Nephron (organoid): ENCODE measurements around the gene TUBB2A.

Experiments
- H3K27ac Mint-ChIP-seq, 3 experiments: 2 replicates each; pipeline ENCODE4 v1.8.0; 2020; ENCODE audit warnings: mixed read lengths in 3 of 3, mild to moderate bottlenecking in 2 of 3, moderate library complexity in 1 of 3
- H3K27me3 Mint-ChIP-seq: 2 replicates; pipeline ENCODE4 v1.8.0; 2021; ENCODE audit warnings: low read depth, mild to moderate bottlenecking, moderate library complexity, mixed read lengths
- H3K36me3 Mint-ChIP-seq: 2 replicates; pipeline ENCODE4 v1.8.0; 2020; ENCODE audit warnings: low read depth, mixed read lengths
- H3K4me1 Mint-ChIP-seq: 2 replicates; pipeline ENCODE4 v1.8.0; 2020; ENCODE audit warnings: mixed read lengths
- H3K4me3 Mint-ChIP-seq, 3 experiments: 2 replicates each; pipeline ENCODE4 v1.8.0; 2020; ENCODE audit warnings: mild to moderate bottlenecking in 3 of 3, mixed read lengths in 3 of 3, moderate library complexity in 2 of 3
- H3K9me3 Mint-ChIP-seq: 2 replicates; pipeline ENCODE4 v1.8.0; 2020; ENCODE audit warnings: mixed read lengths
- TF ChIP-seq, protein P1 (sequence below), 3 experiments: fragments of 200-600 bp; sonication (generic); IDR thresholded peaks; one replicate each; pipeline ENCODE4 v1.5.0; 2021; ENCODE audit warnings: antibody characterized with exemption in 3 of 3; ENCODE audit not compliant: unreplicated experiment in 3 of 3

The TUBB2A gene

GRCh38 chr6:3152689-3153088, 4.7 kb downstream of the TUBB2A start:
- Mint-ChIP-seq H3K27me3 (no peaks in the 10 kb centered on the region), H3K9me3 (no peaks in the 10 kb centered on the region), H3K4me1 (peaks cover 47% of the 10 kb centered on the region), H3K27ac (peak overlapping the region in 1 of 3 experiments; percentile 63), H3K36me3 (peaks cover 63% of the 10 kb centered on the region), H3K4me3 (peak overlapping the region in 1 of 3 experiments; percentile 14)
- TF ChIP-seq, protein P1, sequence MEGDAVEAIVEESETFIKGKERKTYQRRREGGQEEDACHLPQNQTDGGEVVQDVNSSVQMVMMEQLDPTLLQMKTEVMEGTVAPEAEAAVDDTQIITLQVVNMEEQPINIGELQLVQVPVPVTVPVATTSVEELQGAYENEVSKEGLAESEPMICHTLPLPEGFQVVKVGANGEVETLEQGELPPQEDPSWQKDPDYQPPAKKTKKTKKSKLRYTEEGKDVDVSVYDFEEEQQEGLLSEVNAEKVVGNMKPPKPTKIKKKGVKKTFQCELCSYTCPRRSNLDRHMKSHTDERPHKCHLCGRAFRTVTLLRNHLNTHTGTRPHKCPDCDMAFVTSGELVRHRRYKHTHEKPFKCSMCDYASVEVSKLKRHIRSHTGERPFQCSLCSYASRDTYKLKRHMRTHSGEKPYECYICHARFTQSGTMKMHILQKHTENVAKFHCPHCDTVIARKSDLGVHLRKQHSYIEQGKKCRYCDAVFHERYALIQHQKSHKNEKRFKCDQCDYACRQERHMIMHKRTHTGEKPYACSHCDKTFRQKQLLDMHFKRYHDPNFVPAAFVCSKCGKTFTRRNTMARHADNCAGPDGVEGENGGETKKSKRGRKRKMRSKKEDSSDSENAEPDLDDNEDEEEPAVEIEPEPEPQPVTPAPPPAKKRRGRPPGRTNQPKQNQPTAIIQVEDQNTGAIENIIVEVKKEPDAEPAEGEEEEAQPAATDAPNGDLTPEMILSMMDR (IDR thresholded peaks at IDR 0.05; ENCODE audit: unreplicated experiment in 3 of 3): no peak

GRCh38 chr6:3151691-3152090, 5.7 kb downstream of the TUBB2A start:
- H3K4me3 Mint-ChIP-seq: peak overlapping the region in 1 of 3 experiments; percentile 25
- TF ChIP-seq, protein P1 (IDR thresholded peaks at IDR 0.05; ENCODE audit: unreplicated experiment in 3 of 3): no peak
- peak overlapping the region; percentile 7 to 72 (median 63) for H3K27ac Mint-ChIP-seq
- peaks cover 44% of the 10 kb centered on the region for H3K4me1 Mint-ChIP-seq
- peaks cover 3% of the 10 kb centered on the region for H3K9me3 Mint-ChIP-seq
- H3K27me3 Mint-ChIP-seq: no peaks in the 10 kb centered on the region
- H3K36me3 Mint-ChIP-seq: peaks cover 71% of the 10 kb centered on the region

GRCh38 chr6:3147914-3148757, 9.2 kb downstream of the TUBB2A start:
- no peak overlapping the region for H3K4me3 Mint-ChIP-seq
- no peak overlapping the region for H3K27ac Mint-ChIP-seq
- peaks cover 3% of the 10 kb centered on the region for H3K9me3 Mint-ChIP-seq
- no peaks in the 10 kb centered on the region for H3K27me3 Mint-ChIP-seq
- TF ChIP-seq, protein P1 (IDR thresholded peaks at IDR 0.05; ENCODE audit: unreplicated experiment in 3 of 3): no peak
- H3K4me1 Mint-ChIP-seq: peaks cover 26% of the 10 kb centered on the region
- peaks cover 76% of the 10 kb centered on the region for H3K36me3 Mint-ChIP-seq

- Mint-ChIP-seq H3K27ac (no peak overlapping the region), H3K4me1 (peaks cover 3% of the 10 kb centered on the region), H3K9me3 (peaks cover 3% of the 10 kb centered on the region), H3K27me3 (no peaks in the 10 kb centered on the region), H3K36me3 (peaks cover 68% of the 10 kb centered on the region), H3K4me3 (no peak overlapping the region)
- TF ChIP-seq, protein P1 (IDR thresholded peaks at IDR 0.05; ENCODE audit: unreplicated experiment in 3 of 3): no peak
Observed at GRCh38 chr6:3144571-3144970, 12.8 kb downstream of the TUBB2A start.

DNA sequence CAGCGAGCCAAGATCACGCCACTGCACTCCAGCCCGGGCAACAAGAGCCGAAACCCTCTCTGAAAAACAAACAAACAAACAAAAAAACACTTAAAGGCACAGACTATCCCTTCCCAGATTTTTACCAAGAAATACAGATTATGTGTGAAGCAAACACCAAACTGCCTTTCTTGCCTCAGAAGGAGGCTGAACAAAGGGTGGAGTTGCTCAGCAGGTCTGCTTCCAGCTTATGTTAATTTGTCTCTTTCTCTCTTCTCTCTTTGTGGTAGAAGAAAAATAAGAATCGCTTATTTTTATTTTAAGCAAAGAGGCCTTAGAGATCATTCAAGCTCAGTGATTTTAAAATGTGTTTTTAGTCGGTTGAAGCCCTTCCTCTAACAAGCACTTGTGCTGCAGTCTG, 14.2 kb downstream of the TUBB2A start:
- Mint-ChIP-seq H3K4me1 (peaks cover 14% of the 10 kb centered on the region), H3K27ac (no peak overlapping the region), H3K4me3 (no peak overlapping the region), H3K36me3 (peaks cover 68% of the 10 kb centered on the region), H3K9me3 (peaks cover 3% of the 10 kb centered on the region), H3K27me3 (no peaks in the 10 kb centered on the region)
- TF ChIP-seq, protein P1 (IDR thresholded peaks at IDR 0.05; ENCODE audit: unreplicated experiment in 3 of 3): no peak

GRCh38 chr6:3142536-3142935, 14.8 kb downstream of the TUBB2A start:
- H3K27me3 Mint-ChIP-seq: no peaks in the 10 kb centered on the region
- H3K4me1 Mint-ChIP-seq: peaks cover 14% of the 10 kb centered on the region
- H3K9me3 Mint-ChIP-seq: peaks cover 3% of the 10 kb centered on the region

More at GRCh38 chr6:3142536-3142935, 14.8 kb downstream of the TUBB2A start:
- TF ChIP-seq, protein P1 (IDR thresholded peaks at IDR 0.05; ENCODE audit: unreplicated experiment in 3 of 3): no peak
- Mint-ChIP-seq H3K36me3 (peaks cover 68% of the 10 kb centered on the region), H3K4me3 (no peak overlapping the region), H3K27ac (no peak overlapping the region)
